ENCODE data around the gene FBLN1.

- TF ChIP-seq, protein P1, sequence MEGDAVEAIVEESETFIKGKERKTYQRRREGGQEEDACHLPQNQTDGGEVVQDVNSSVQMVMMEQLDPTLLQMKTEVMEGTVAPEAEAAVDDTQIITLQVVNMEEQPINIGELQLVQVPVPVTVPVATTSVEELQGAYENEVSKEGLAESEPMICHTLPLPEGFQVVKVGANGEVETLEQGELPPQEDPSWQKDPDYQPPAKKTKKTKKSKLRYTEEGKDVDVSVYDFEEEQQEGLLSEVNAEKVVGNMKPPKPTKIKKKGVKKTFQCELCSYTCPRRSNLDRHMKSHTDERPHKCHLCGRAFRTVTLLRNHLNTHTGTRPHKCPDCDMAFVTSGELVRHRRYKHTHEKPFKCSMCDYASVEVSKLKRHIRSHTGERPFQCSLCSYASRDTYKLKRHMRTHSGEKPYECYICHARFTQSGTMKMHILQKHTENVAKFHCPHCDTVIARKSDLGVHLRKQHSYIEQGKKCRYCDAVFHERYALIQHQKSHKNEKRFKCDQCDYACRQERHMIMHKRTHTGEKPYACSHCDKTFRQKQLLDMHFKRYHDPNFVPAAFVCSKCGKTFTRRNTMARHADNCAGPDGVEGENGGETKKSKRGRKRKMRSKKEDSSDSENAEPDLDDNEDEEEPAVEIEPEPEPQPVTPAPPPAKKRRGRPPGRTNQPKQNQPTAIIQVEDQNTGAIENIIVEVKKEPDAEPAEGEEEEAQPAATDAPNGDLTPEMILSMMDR (conservative IDR thresholded peaks at IDR 0.05): no peak
- TF ChIP-seq EZH2 (IDR thresholded peaks at IDR 0.05; ENCODE audit: low read depth): no peak
Observed at GRCh38 chr22:45565973-45566372, 63.3 kb downstream of the FBLN1 start.

Data from PC-9 (cell line).